Left ventricle myocardium inferior (tissue), 1 donor: ENCODE data around the gene BCORL1. TPM values are rescaled to one million over a fixed set of nuclear protein-coding genes. Genes with fewer than 3 reads are reported as not detected.
A peak's percentile ranks its signal among the peaks of the same experiment; 100 is the strongest.

Source experiments
- DNase-seq: peaks from one replicate; pipeline ENCODE4 v3.0.0-alpha.2; 2020
- H3K27ac ChIP-seq: fragments of 200-600 bp; replicated peaks from 2 replicates; pipeline ENCODE4 v1.8.0; 2021
- H3K27me3 ChIP-seq: fragments of 200-600 bp; 2 replicates; pipeline ENCODE4 v1.8.0; 2021; ENCODE audit warnings: low read depth
- H3K36me3 ChIP-seq: fragments of 200-600 bp; 2 replicates; pipeline ENCODE4 v1.8.0; 2021
- H3K4me1 ChIP-seq: fragments of 200-600 bp; 2 replicates; pipeline ENCODE4 v1.8.0; 2021
- H3K4me3 ChIP-seq: fragments of 200-600 bp; 2 replicates; pipeline ENCODE4 v1.8.0; 2021; ENCODE audit warnings: mild to moderate bottlenecking, moderate library complexity
- H3K9me3 ChIP-seq: fragments of 200-600 bp; replicated peaks from 2 replicates; pipeline ENCODE4 v1.8.0; 2021
- CTCF ChIP-seq: fragments of 200-600 bp; IDR thresholded peaks from 2 replicates; pipeline ENCODE4 v1.8.0; 2021; ENCODE audit warnings: antibody characterized with exemption, mild to moderate bottlenecking, borderline replicate concordance
- intact Hi-C: fragments of 100-400 bp; cut with micrococcal nuclease; formaldehyde crosslinking; loops from one replicate; pipeline ENCODE4 v1.11.0; 2022
- total RNA-seq: library from RNA; stranded (reverse); fragmentation: NEBNext Ultra II Directional; extraction: Animal tissue kit (Norgen Biotek cat#: 25700); gene quantifications from one replicate; pipeline ENCODE4 v1.2.1, GENCODE V29; 2021
- donor health status: DM: no; HTN: yes; CAD: no; lungs with severe emphysema.

BCORL1 gene
- total RNA-seq, 1 donor from 2014 or later: 8.2 TPM

GRCh38 chrX:129965166-129965565, 17.3 kb upstream of the BCORL1 start:
- TF ChIP-seq CTCF: no peak
- DNase-seq: no peak
- intact Hi-C loops: no loop called here
- no peaks in the 10 kb centered on the region for H3K27me3 ChIP-seq
- no peaks in the 10 kb centered on the region for H3K36me3 ChIP-seq
- H3K27ac ChIP-seq: no peak overlapping the region
- H3K4me1 ChIP-seq: no peaks in the 10 kb centered on the region
- no peaks in the 10 kb centered on the region for H3K9me3 ChIP-seq
- no peak overlapping the region for H3K4me3 ChIP-seq

GRCh38 chrX:129968968-129969367, 13.5 kb upstream of the BCORL1 start:
- no peaks in the 10 kb centered on the region for H3K9me3 ChIP-seq
- no peaks in the 10 kb centered on the region for H3K27me3 ChIP-seq
- intact Hi-C loops: no loop called here
- no peak for TF ChIP-seq CTCF
- no peaks in the 10 kb centered on the region for H3K36me3 ChIP-seq
- H3K4me3 ChIP-seq: no peak overlapping the region
- no peak for DNase-seq
- no peaks in the 10 kb centered on the region for H3K4me1 ChIP-seq
- H3K27ac ChIP-seq: no peak overlapping the region

GRCh38 chrX:129976441-129976840, 6.0 kb upstream of the BCORL1 start:
- no peak for TF ChIP-seq CTCF
- Histone ChIP-seq H3K4me3 (no peak overlapping the region), H3K27ac (no peak overlapping the region), H3K27me3 (no peaks in the 10 kb centered on the region), H3K4me1 (peaks cover 4% of the 10 kb centered on the region), H3K9me3 (no peaks in the 10 kb centered on the region), H3K36me3 (no peaks in the 10 kb centered on the region)
- no peak for DNase-seq
- intact Hi-C loops: no loop called here

GRCh38 chrX:129979207-129979920, 3.1 kb upstream of the BCORL1 start:
- DNase-seq: no peak
- no peak for TF ChIP-seq CTCF
- H3K27me3 ChIP-seq: no peaks in the 10 kb centered on the region
- H3K4me3 ChIP-seq: no peak overlapping the region
- H3K36me3 ChIP-seq: no peaks in the 10 kb centered on the region
- intact Hi-C loops: no loop called here
- H3K27ac ChIP-seq: peak overlapping the region; percentile 82
- no peaks in the 10 kb centered on the region for H3K9me3 ChIP-seq
- peaks cover 4% of the 10 kb centered on the region for H3K4me1 ChIP-seq

GRCh38 chrX:129980001-129980401, 2.4 kb upstream of the BCORL1 start:
- no peak for DNase-seq
- Histone ChIP-seq H3K4me3 (no peak overlapping the region), H3K9me3 (no peaks in the 10 kb centered on the region), H3K27me3 (no peaks in the 10 kb centered on the region), H3K36me3 (no peaks in the 10 kb centered on the region), H3K4me1 (peaks cover 9% of the 10 kb centered on the region), H3K27ac (peak overlapping the region; percentile 82)
- no peak for TF ChIP-seq CTCF
- intact Hi-C loops: no loop called here
